ENCODE data around the gene BPIFB2.
"Not testable (repeated sequence)": the region's sequence is repeated elsewhere in the genome, so short reads cannot be mapped to it uniquely, and the experiment has no call there.

Gene BPIFB2

DNA sequence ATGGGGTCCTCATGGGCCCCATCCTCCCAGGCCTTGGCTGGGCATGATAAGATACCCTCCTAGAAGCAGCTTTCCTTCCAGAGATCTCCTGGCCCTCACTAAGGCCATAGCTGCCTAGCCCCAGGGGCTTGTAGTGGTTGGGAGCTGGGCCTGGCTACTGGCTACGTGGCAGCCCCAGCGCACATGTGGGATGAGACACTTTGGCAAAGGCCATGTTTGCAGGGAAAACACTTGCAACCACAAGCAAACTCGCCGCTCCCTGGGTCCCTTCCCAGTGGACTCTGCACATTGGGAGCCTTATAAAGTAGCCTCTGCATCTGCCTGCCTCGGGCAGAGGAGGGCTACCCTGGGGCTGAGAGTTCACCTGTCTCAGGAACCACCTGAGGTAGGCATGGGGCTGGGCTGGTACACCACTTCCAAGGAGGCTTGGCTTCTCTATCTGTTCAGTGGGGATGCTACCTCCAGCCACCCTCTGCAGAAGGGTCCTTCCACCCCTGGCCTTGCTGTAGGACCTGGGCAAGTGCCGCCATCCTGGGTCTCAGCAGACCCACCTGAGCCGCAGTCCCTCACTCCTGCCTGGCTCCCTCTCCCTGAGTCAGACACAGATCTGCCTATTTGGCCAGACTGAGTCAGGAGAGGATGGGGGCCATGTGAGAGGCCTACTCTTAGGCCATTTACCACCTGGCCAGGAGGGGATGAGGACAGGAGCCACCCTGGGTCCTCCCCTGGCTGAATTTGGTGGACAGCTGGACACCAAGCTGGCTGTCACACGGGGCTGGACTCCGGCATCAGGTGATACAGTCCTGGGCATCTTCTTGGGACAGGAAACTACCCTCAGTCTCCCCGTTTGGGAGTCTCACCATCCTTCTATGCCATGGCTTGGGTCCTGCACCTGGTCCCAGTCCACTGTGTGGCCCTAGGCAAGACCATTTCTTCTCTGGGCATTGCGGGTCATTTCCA, at the start of gene BPIFB2:
TSS of gene BPIFB2 (plus strand) at position 329 of the 960 bp plus-strand sequence. CDS start 871 bp downstream, outside the sequence.
- no peak for DNase-seq

DNA sequence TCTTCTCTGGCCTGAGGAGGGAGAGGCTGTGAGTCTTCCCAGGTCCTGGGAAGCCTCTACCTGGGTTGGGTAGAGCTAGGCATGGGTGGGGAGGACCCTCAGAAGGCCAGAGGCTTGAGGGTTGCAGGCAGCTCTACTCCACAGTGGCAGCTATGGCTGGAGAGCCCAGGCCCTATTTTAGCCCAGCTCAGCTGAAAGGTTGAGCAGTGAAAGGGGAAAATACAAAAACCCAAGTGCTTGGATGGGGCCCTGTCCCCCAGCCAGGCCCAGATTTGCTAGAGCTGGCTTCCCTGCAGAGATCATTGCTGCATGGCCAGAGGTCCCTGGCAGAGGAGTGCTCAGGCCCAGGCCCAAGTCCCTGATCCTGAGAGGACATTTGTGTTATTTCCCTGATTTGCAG, 48.9 kb upstream of the BPIFB2 start:
- no peak for DNase-seq

DNA sequence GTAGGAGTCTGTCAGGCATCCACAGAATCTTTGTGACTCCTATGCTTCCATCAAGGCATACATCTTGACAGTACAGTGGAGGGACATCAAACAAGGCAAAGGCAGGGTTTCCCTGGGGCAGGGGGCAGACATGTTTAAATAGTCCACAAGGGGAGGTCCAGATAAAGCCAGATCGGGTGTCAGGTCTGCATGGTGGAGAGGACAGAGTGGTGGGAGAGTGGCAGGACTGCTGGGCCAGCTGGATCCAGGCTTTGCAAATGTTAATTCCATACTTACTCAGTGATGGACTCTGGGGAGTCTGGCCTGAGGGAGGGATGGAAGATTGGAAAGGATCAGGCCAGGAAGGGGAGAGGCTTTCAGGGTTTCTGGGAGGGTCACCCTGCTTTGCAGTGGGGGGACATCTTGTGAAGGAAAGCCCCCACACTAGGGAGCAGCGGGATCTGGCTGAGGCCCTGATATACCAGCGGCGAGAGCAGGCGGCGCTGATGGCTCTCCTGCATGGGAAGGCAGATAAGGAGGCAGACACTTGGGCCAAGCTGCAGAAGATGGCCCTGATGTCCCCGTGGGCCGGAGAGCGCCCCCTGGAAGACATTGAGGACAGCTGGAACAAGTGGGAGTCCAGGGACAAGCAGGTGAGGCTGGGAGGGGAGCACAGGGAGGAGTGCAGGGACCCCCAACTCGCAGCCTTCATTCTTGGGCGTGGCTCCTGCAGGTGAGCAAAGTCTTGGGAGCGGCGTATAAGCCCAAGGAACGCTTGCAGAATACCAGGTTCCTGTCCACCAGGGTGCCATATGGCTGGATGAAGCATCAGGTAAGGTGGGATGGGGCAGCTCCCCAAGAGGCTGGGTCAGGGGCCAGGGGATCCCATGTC, 47.9 kb upstream of the BPIFB2 start:
- DNase-seq = no peak

- DNase-seq = no peak
Observed at GRCh38 chr20:32960222-32960518, 47.3 kb upstream of the BPIFB2 start.

DNA sequence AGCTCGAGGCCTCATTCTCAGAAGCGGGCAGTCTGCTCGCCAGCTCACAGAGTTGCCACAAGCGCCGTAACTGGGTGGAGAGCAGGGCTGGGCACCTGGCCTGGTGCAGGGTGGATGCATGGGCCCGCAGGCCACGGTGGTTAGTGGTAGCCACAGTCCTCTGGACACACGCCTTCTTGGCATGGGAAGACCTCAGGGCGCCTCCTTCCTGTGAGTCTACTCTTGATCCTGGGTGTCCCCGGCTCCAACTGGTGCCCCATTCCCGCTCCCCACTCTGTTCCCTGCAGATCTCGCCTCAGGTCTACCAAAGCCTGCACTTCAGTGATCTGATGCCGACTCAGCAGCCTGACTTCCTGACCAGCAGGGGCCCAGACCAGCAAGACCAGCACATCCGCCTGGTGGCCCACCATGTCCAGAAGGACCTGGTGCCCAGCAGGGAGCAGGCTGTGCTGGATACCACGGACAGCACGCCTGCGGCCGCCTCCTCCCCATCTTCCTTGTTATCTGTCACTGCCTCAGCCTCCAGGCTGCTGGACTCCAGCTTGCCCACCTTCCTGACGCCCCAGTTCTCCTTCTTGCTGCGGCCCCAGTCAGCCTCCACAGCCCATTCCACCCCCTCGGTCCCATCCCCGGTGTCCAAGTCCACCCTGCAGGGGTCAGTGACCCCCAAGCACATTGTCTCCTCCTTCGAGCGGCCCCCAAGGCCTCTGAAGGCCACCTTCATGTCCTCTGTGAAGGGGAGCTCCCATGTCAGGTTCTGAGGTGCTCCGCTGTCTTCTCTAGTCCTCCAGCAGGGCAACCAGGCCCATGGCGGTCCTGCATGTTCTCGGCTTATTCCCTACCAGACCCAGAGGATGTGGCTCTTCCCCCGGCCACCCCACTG, 46.4 kb upstream of the BPIFB2 start:
- DNase-seq = no peak

GRCh38 chr20:32962053-32962452, 45.5 kb upstream of the BPIFB2 start:
- no peak for DNase-seq

DNA sequence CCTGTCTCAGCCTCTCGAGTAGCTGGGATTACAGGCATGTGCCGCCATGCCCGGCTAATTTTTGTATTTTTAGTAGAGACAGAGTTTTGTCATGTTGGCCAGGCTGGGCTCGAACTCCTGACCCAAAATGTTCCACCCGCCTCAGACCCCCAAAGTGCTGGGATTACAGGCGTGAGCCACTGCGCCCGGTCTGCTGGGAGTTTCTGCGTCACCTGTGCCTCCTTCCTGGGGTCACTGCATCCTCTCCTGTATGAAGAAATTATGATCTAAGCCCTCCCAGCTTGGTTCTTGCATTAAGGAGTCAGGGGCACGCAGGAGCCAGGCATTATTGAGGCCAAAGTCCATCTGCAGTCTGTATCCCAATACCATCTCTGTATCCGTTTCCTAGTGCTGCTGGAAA, 44.9 kb upstream of the BPIFB2 start:
- not testable (repeated sequence) for DNase-seq

DNA sequence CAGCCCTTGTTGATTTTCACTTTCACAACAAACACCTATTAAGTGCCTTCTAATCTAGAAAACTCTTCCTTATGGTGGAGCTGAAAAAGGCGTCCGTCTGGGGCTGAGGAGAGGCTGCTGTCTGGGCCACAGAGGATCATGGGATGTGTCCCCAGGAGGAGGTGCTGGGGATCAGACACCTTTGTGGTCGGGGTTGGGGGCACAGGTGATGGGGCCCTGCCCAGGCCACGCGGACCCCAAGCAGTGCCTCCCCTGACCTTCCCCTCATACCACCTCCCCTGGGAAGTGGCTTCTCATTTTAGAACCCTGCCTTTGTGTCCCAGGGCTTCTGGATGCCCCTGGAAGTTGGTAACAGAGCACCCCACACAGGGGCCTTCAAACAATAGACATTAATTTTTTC, 44.3 kb upstream of the BPIFB2 start:
- no peak for DNase-seq

DNA sequence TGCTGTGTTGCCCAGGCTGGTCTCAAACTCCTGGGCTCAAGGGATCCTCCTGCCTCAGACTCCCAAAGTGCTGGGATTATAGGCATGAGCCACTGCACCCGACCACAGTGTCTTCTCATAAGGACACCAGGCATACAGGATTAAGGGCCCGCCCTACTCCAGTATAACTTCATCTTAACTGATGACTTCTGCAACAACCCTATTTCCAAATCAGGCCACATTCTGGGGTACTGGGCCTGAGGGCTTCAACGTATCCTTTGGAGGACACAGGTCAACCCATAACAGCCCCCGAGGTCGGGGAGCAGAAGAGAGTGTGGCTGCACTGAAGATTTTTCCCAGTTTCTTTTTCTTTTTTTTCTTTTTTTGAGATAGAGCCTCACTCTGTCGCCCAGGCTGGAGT, 42.9 kb upstream of the BPIFB2 start:
- no peak for DNase-seq

GRCh38 chr20:32965115-32965514, 42.4 kb upstream of the BPIFB2 start:
- no peak for DNase-seq

DNA sequence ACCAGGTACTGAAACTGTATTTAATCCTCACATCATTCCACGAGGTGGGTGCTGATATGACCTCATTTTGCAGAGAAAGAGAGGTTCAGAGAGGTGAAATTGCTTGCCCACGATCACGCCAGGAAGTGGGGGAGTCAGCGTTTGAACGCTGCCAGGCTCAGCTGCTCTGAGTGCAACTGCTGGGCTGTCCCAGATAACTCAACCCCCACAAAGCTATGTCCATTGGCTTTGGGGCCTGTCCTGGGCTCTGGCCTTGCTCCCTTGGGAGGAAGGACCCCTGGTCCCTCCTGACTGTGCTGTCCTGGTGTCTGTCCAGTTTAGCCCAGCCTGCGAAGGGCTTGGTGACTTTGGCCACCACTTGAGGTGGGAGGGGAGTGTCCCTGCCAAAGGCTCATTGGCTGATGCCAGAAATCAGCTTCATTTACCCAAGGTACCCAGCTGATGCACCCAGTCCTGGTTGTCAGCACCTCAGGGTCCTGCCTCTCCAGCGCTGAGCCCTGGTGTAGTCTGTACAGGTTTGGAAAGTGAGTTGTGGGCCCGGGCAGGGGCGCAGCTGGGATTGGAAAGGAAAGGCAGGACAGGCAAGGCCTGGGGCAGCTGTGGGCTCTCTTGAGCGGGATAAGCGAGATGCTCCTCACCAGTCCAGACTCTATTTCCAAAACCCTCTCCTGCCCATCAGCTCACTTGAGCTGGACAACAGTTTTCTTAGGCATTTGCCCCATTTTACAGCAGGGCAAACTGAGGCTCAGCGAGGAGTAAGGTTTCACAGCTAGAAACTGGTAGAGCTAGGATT, 41.7 kb upstream of the BPIFB2 start:
- DNase-seq = no peak

DNA sequence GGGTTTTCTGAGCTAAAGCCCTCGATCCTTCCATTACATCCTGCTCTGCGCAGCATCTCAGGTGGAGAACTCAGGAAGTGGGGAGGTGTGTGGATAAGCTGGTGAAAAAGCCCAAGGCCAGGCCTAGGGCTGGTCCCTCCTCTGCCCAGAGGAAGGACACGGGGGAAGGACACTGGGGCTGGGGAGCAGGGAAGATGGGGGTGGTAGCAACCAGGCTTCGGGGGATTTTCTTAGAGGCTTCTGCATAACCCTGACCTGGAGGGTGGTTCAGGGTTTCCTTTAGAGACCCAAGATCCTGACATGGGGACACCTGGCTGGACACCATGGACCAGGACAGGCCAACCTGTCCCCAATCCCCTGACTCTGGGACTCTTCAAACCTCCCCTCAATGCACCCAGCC, 41.1 kb upstream of the BPIFB2 start:
- DNase-seq = no peak

GRCh38 chr20:32966881-32967781, 40.4 kb upstream of the BPIFB2 start:
- no peak for DNase-seq

DNA sequence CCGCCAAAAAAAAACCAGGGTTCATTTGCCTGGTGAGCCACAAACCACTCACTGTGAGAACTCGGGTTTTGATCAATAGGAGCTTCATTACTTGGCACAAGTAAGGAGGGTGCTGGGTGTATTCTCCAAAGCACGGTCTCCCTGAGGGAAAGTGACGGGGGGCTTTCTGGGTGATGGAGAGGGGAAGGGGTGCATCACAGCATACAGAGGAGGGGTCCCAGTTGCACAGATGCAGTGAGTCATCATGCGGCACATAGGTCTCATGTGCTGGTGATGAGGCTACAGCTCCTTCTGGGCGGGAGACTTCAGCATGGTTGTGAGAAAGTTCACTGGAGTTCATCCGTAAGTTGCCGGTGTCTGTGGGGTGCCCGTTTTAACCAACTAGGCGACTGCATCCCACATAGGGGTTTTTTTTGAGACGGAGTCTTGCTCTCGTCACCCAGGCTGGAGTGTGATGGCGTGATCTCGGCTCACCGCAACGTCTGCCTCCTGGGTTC, 39.5 kb upstream of the BPIFB2 start:
- DNase-seq = no peak

DNA sequence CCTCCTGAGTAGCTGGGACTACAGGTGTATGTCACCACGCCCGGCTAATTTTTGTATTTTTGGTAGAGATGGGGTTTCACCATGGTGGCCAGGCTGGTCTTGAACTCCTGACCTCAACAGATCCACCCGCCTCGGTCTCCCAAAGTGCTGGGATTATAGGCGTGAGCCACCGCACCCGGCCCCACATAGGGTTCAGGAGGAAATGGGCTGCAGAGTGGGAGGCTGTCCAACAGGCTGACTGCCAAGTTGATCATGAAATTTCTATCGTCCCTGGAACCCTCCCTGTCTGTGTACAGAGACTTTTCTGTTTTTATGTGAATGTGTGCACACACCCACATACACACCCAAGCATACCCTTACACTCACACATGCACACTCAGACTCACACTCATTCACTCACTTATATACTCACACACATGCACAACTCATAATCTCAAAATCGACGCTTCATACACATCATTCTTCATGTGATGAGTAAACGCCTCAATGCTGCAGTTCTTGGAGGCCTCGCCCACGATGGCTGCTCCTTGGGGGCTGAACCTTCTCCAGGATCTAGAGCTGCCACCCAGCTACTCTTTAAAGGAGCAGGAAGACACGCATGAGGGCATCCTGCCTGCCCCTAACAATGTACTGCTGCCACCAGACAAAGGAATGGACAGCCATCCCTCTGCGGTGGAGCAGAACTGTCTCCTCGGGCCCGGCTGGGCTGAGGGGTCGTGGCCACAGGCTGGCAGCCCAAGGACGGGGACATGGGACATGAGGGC, 38.8 kb upstream of the BPIFB2 start:
- no peak for DNase-seq

DNA sequence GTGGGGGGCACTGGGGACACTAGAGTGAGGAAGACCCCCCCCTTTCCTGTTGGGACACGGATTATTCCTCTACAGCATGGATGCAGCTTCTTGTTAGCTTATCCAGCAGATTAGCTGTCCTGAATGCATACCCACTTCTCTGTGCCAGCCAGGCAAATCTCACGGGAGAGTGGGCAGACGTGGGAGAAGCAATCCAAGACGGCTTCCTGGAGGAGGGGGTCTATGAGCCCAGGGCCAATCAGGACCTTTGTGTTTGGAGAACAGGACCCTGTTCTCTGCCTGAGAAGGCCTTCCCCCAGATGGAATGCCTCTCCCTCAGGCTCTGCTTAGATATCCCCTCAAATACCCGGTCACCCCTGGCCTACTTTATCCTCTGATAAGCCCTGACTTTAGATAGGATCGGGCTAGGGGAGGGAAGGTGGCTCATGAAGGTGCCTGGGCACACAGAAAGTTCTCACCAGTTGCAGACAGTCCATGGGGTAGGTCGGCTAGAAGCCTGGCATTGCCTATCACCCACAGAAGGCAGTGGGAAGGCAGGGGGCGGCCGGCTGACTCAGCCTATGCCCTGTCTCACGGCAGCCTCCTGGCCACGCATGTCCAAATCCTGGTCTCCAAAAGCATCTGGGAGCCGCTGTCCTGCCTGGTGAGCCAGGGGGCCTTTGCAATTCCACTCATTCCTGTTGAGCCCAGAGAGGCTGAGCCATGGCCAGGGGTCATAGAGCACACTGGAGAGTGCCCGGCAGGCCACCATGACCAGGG, 38.0 kb upstream of the BPIFB2 start:
- DNase-seq = no peak

GRCh38 chr20:32970115-32970972, 37.2 kb upstream of the BPIFB2 start:
- DNase-seq = no peak

DNA sequence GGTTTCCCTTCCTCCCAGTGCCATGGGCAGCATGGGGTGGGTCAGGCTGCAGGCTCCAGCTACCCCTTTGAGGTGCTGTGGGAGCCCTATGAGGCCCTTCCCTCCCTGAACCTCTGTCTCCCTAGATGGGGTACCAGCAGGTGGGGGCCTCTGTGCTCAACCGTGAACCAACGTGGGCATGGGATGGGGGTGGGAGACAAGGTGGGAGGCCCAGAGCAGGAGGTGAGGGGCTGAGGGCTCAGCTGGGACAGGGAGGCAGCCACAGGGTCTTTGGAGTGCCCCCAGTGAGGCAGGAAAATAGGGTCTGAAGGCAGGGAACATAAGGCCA, 36.6 kb upstream of the BPIFB2 start:
- no peak for DNase-seq

Data from eye (tissue), 1 donor.